GM12878 (cell line): ENCODE data around the gene TGM6. TPM values are rescaled to one million over a fixed set of nuclear protein-coding genes. Genes with fewer than 3 reads are reported as not detected.

Source experiments
- ATAC-seq: fragments of 200-7000 bp; cut with Tn5 transposase; 3 replicates; pipeline ENCODE4 v1.9.1; 2020; ENCODE audit warnings: mild to moderate bottlenecking, moderate library complexity
- BruUV-seq: library from RNA; stranded (reverse); fragments of 400-500 nt; replicated peaks from 2 replicates; lab custom pipeline; 2021; lab: Mats Ljungman, UMichigan
- CTCF ChIA-PET: fragments of 300-600 bp; sonication (Branson Sonifier 250); formaldehyde crosslinking; extraction: SDS; loops from one replicate; lab custom pipeline; 2021; ENCODE audit warnings: inconsistent platforms; lab: Yijun Ruan, JAX
- POLR2A ChIA-PET: fragments of 350-600 bp; formaldehyde crosslinking; extraction: SDS; loops from one replicate; lab custom pipeline; 2021; ENCODE audit warnings: inconsistent platforms; lab: Charles Lee
- RAD21 ChIA-PET: fragments of 300-600 bp; sonication (Branson Sonifier 250); formaldehyde crosslinking; loops from one replicate; lab custom pipeline; 2023; ENCODE audit warnings: antibody characterized with exemption; ENCODE audit not compliant: unreplicated experiment; lab: Charles Lee
- SMC1A ChIA-PET: fragments of 300-600 bp; sonication (Branson Sonifier 250); formaldehyde crosslinking; loops from one replicate; lab custom pipeline; 2023; ENCODE audit not compliant: unreplicated experiment, uncharacterized antibody; lab: Charles Lee
- DNase-seq: peaks from one replicate; pipeline ENCODE4 v3.0.0-alpha.2; 2011; ENCODE audit warnings: low read depth, low spot score
- FAIRE-seq: peaks from 3 replicates; lab custom pipeline; 2011; peaks lifted over from hg19 to GRCh38; lab: Jason Lieb, UNC
- H2AFZ ChIP-seq: 2 replicates; pipeline ENCODE4 v1.6.0; 2011; ENCODE audit warnings: low read depth, low read length, control low read depth; ENCODE audit not compliant: control insufficient read depth
- H3K27ac ChIP-seq: 2 replicates; pipeline ENCODE4 v1.5.1; 2011; ENCODE audit warnings: control low read depth; ENCODE audit not compliant: control insufficient read depth, insufficient read depth
- H3K27me3 ChIP-seq, 2 experiments: replicated peaks in 1 of 2; 2 replicates each; pipeline versions ENCODE4 v1.6.0 to v1.6.1; 2011; ENCODE audit warnings: low read length in 1 of 2; ENCODE audit not compliant: control insufficient read depth in 2 of 2, insufficient read depth in 2 of 2
- H3K36me3 ChIP-seq, 2 experiments: 2 replicates each; pipeline ENCODE4 v1.5.1; 2011; ENCODE audit warnings: low read length in 1 of 2; ENCODE audit not compliant: control insufficient read depth in 2 of 2, insufficient read depth in 2 of 2
- H3K4me1 ChIP-seq: 2 replicates; pipeline ENCODE4 v1.6.1; 2011; ENCODE audit warnings: mild to moderate bottlenecking, low read length, moderate library complexity, mixed read lengths; ENCODE audit not compliant: control insufficient read depth, insufficient read depth
- H3K4me2 ChIP-seq: 2 replicates; pipeline ENCODE4 v1.6.0; 2011; ENCODE audit warnings: control low read depth; ENCODE audit not compliant: control insufficient read depth, insufficient read depth
- H3K4me3 ChIP-seq: fragments of 200-600 bp; sonication (generic); 2 replicates; pipeline ENCODE4 v1.5.1; 2016
- H3K79me2 ChIP-seq: 2 replicates; pipeline ENCODE4 v1.6.0; 2011; ENCODE audit warnings: low read length; ENCODE audit not compliant: control insufficient read depth, insufficient read depth
- H3K9ac ChIP-seq: 2 replicates; pipeline ENCODE4 v1.8.0; 2011; ENCODE audit warnings: low read length, control low read depth, mixed read lengths; ENCODE audit not compliant: control insufficient read depth, insufficient read depth
- H3K9me3 ChIP-seq: replicated peaks from 3 replicates; pipeline ENCODE4 v1.5.1; 2011; ENCODE audit warnings: mild to moderate bottlenecking, low read length; ENCODE audit not compliant: control insufficient read depth, insufficient read depth
- H4K20me1 ChIP-seq: 2 replicates; pipeline ENCODE4 v1.6.0; 2011; ENCODE audit not compliant: control insufficient read depth, insufficient read depth
- CBX3 ChIP-seq: fragments of 200-600 bp; sonication (generic); IDR thresholded peaks from 2 replicates; pipeline ENCODE4 v1.6.1; 2016; ENCODE audit warnings: low read depth, borderline replicate concordance
- CEBPZ ChIP-seq: fragments of 150-350 bp; IDR thresholded peaks from 2 replicates; pipeline ENCODE4 v1.6.1; 2016; ENCODE audit warnings: low read depth, low read length
- ETV6 ChIP-seq, 2 experiments: fragments of 450-650 bp in 1 of 2; IDR thresholded peaks in 1 of 2; conservative IDR thresholded peaks in 1 of 2; 2 replicates each; pipeline ENCODE4 v1.6.1; 2014; ENCODE audit warnings: antibody characterized with exemption in 1 of 2, borderline replicate concordance in 1 of 2, low read depth in 1 of 2, mild to moderate bottlenecking in 1 of 2, moderate library complexity in 1 of 2
- IRF5 ChIP-seq: fragments of 450-650 bp; IDR thresholded peaks from 2 replicates; pipeline ENCODE4 v1.6.1; 2017; ENCODE audit warnings: borderline replicate concordance
- PRDM15 ChIP-seq: fragments of 450-650 bp; formaldehyde crosslinking; IDR thresholded peaks from 2 replicates; pipeline ENCODE4 v1.4.0; 2020; ENCODE audit warnings: mild to moderate bottlenecking, moderate library complexity
- SKIL ChIP-seq: fragments of 450-650 bp; IDR thresholded peaks from 2 replicates; pipeline ENCODE4 v1.6.1; 2017; ENCODE audit warnings: mild to moderate bottlenecking, low read depth, inconsistent platforms; ENCODE audit not compliant: poor library complexity, severe bottlenecking
- SMAD1 ChIP-seq: fragments of 450-650 bp; IDR thresholded peaks from 2 replicates; pipeline ENCODE4 v1.6.1; 2018; ENCODE audit warnings: mild to moderate bottlenecking, low read depth; ENCODE audit not compliant: partially characterized antibody
- SMC3 ChIP-seq: IDR thresholded peaks from 2 replicates; pipeline ENCODE4 v1.6.1; 2011; ENCODE audit warnings: low read length, improper control_type of control experiment, borderline replicate concordance
- TARDBP ChIP-seq: IDR thresholded peaks from 2 replicates; pipeline ENCODE4 v1.6.1; 2016; ENCODE audit warnings: borderline replicate concordance
- USF2 ChIP-seq: IDR thresholded peaks from 2 replicates; pipeline ENCODE4 v1.6.1; 2011; ENCODE audit warnings: low read depth, low read length, improper control_type of control experiment, borderline replicate concordance
- ZBED1 ChIP-seq: IDR thresholded peaks from 2 replicates; pipeline ENCODE4 v1.6.1; 2016; ENCODE audit warnings: borderline replicate concordance
- ZNF622 ChIP-seq: fragments of 450-650 bp; IDR thresholded peaks from 2 replicates; pipeline ENCODE4 v1.6.1; 2017; ENCODE audit warnings: mild to moderate bottlenecking, inconsistent platforms
- WGBS: methylation state at CpG from one replicate; pipeline ENCODE4 v1.1.6; 2016; ENCODE audit warnings: low lambda C conversion rate; ENCODE audit not compliant: insufficient replicate concordance, insufficient coverage; ENCODE audit errors: missing lambda C conversion rate; 5-methylcytosine and 5-hydroxymethylcytosine counted together
- in situ Hi-C: fragments of 300-500 bp; cut with MboI; formaldehyde crosslinking; loops from 9 replicates; pipeline ENCODE4 v1.14.3; 2018; ENCODE audit warnings: mixed read lengths
- intact Hi-C: fragments of 100-400 bp; cut with micrococcal nuclease; formaldehyde crosslinking; loops from one replicate; pipeline ENCODE4 v1.14.2; 2022; ENCODE audit not compliant: unreplicated experiment
- polyA plus RNA-seq, 11 experiments: library from polyadenylated mRNA; depleted of rRNA in 4 of 11; unstranded in 6 of 11; stranded (reverse) in 5 of 11; fragments of >200 nt; fragmentation: Nextera tagmentation in 4 of 11; fragmentation: Illumina TruSeq in 1 of 11; extraction: Ambion mirVana in 4 of 11; extraction: Trizol in 1 of 11; gene quantifications; 1 replicate in 1 of 11; 2 replicates in 10 of 11; pipeline versions ENCODE4 v1.2.1 to v1.2.3, GENCODE V29; 2011 to 2016; ENCODE audit warnings: inconsistent platforms in 2 of 11, missing spikeins in 2 of 11, low read depth in 1 of 11
- total RNA-seq, 4 experiments: library from RNA; depleted of rRNA in 3 of 4; stranded (reverse); fragments of >200 nt in 3 of 4; fragmentation: Illumina TruSeq in 1 of 4; extraction: Trizol in 1 of 4; gene quantifications; 2 replicates each; pipeline versions ENCODE4 v1.2.1 to v1.2.3, GENCODE V29; 2013 to 2021

Gene TGM6
- total and polyA plus RNA-seq, 10 of the 15 experiments (the other 5 are each of a cell fraction or from before 2014, with no cell fraction given): not detected

GRCh38 chr20:2346188-2346587, 34.5 kb upstream of the TGM6 start:
- RAD21 ChIA-PET: no interaction called here
- TF ChIP-seq USF2: no peak
- TF ChIP-seq CBX3: no peak
- TF ChIP-seq SMC3: no peak
- TF ChIP-seq CEBPZ: no peak
- no peak for TF ChIP-seq SKIL
- TF ChIP-seq SMAD1: no peak
- no peak for TF ChIP-seq PRDM15 (CRISPR knock-in tag)
- no peak for TF ChIP-seq IRF5
- TF ChIP-seq ETV6 (conservative IDR thresholded peaks at IDR 0.05 in 1 of 2, IDR thresholded peaks at IDR 0.05 in 1 of 2; ENCODE audit: borderline replicate concordance in 1 of 2, low read depth in 1 of 2): no peak
- TF ChIP-seq ZBED1: no peak
- TF ChIP-seq ZNF622: no peak
- TF ChIP-seq TARDBP: no peak

More at GRCh38 chr20:2346188-2346587, 34.5 kb upstream of the TGM6 start:
- Histone ChIP-seq H3K36me3 (no peaks in the 10 kb centered on the region), H3K4me2 (no peak overlapping the region), H4K20me1 (no peaks in the 10 kb centered on the region), H3K27ac (no peak overlapping the region), H3K4me3 (no peak overlapping the region), H2AFZ (no peak overlapping the region), H3K4me1 (no peaks in the 10 kb centered on the region), H3K79me2 (no peaks in the 10 kb centered on the region), H3K27me3 (peaks cover 0 to 2% of the 10 kb centered on the region in 2 experiments; a peak in 2 of 4 replicates), H3K9me3 (no peaks in the 10 kb centered on the region; the same call in 2 of the 3 replicates), H3K9ac (no peak overlapping the region)
- no TSS peak for BruUV-seq
- SMC1A ChIA-PET: no interaction called here
- DNase-seq: no peak
- CTCF ChIA-PET: interaction anchor here (1.6 kb wide), 1 partner anchor 139 kb away, joined by 4 read pairs; no protein-coding TSS in a partner anchor
- ATAC-seq: no peak
- 0% methylated on average over 3 of the region's 3 CpGs for WGBS
- FAIRE-seq: no peak
- POLR2A ChIA-PET: no interaction called here
- in situ Hi-C loops (no loop called here), intact Hi-C loops (loop anchor here (5.0 kb wide), 1 partner anchor 139 kb away; no protein-coding TSS in a partner anchor)
